Posterior vena cava (tissue), 2 donors: ENCODE data around the gene DTD2. TPM values are rescaled to one million over a fixed set of nuclear protein-coding genes. Genes with fewer than 3 reads are reported as not detected.
"Not testable (repeated sequence)": the region's sequence is repeated elsewhere in the genome, so short reads cannot be mapped to it uniquely, and the experiment has no call there.

ENCODE experiments used
- DNase-seq: peaks from one replicate; pipeline ENCODE4 v3.0.0-alpha.2; 2020; ENCODE audit warnings: low spot score
- intact Hi-C, 2 donors: fragments of 100-400 bp; cut with DNase I; formaldehyde crosslinking; loops; one replicate each; pipeline versions ENCODE4 v1.14.1 to v1.14.2; 2022 to 2023
- long read RNA-seq, 2 donors: library from polyadenylated mRNA; unstranded; transcript quantifications; one replicate each; pipeline ENCODE4 v2.0.0, GENCODE V29; 2020 to 2021
- total RNA-seq, 2 donors: library from RNA; stranded (reverse); fragmentation: NEBNext Ultra II Directional; extraction: Animal tissue kit (Norgen Biotek cat#: 25700); gene quantifications; one replicate each; pipeline ENCODE4 v1.2.1, GENCODE V29; 2021
- donor health status: DM: yes; HTN: yes; CAD: no.
- donor health status: DM: yes; HTN: yes; CAD: no.

Gene DTD2
- 10 to 100 TPM; 16.5 to 16.8 TPM for total RNA-seq
- long read RNA-seq, donor 1, partial matches to known transcripts: 0 of 2 reads
- long read RNA-seq, donor 1, other reads (novel, unspliced or antisense): 1 of 2 reads
- long read RNA-seq, donor 2, partial matches to known transcripts: 0 of 2 reads
- long read RNA-seq, donor 2, other reads (novel, unspliced or antisense): 1 of 2 reads

GRCh38 chr14:31456841-31457664, at the start of gene DTD2:
DTD2 (minus strand) TSS chr14:31457506; CDS start chr14:31457393, 113 bp downstream.
- intact Hi-C loops: no loop called here
- peak; percentile 98 for DNase-seq

- no peak for DNase-seq
- intact Hi-C loops: loop anchor here (5.0 to 10.0 kb wide), 2 partner anchors 747 to 749 kb away; no protein-coding TSS in a partner anchor
Measured at GRCh38 chr14:31505411-31505810, 48.1 kb upstream of the DTD2 start.

DNA sequence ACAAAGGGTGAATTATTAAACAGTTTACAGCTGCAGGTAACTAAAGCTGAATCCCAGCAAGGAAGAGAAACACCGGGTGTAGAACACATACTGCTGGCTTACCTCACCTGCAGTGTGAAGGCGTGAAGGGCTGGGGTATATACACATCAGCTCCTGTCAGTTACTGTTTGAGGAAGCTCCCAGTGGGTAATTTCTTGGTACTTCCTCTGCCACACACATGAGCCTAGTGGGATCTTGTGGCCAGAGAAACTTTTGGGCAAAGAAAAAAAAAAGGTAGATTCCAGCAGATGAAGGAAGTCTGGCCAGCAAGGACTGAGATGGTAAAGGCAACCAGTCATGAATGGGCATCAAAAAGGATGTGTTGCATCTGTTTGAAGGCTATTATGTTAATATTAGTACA, 44.6 kb upstream of the DTD2 start:
- intact Hi-C loops: loop anchor here in 1 of 2 donors (10.0 kb wide), 1 partner anchor 753 kb away; no protein-coding TSS in a partner anchor
- no peak for DNase-seq

DNA sequence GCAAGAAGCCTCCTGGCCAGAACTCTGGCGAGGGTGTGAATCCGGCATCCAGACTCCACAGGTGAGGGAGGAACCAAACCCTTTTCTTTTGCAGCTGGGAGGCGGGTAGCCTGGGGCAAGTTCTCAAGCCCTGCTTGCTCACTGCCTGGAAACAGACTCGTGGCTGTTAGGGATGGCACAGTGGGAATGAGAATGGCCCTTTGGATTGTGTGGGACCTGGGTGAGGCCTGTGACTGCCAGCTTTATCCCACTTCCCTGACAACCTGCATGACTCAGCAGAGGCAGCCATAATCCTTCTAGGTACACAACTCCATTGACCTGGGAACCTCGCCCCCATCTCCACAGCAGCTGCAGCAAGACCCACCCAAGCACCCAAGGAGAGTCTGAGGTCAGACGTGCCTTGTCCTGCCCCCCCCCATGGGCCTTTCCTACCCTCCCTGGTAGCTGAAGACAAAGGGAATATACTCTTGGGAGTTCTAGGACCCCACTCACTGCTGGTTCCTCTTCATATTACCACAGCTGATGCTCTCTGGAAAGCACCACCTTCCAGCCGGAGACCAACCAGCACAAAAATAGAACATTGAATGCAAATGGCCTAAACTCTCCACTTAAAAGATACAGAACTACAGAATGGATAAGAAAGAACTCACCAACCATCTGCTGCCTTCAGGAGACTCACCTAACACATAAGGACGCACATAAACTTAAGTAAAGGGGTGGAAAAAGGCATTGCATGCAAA, 35.6 kb upstream of the DTD2 start:
- intact Hi-C loops: no loop called here
- no peak for DNase-seq

DNA sequence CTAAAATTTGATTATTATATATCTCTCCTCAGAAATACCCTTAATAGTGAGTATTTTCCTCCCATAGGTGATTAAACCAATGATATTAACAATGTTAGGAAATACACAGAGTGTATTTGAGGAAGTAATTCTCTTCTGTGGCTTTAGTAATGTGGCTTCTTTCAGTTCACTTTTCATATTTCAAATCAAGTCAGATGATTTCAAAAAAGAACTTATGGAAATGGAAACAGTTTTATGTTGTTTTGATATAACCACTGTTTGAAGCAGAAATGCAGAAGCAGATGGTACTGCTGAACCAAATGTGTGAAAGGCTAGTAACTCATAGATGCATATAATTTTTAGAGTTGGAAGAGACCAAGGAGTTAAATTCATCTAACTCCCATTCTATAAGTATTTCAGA, 32.4 kb upstream of the DTD2 start:
- intact Hi-C loops: no loop called here
- DNase-seq: no peak

- intact Hi-C loops: no loop called here
- no peak for DNase-seq
Measured at GRCh38 chr14:31487886-31488285, 30.6 kb upstream of the DTD2 start, which contains the start of gene GPR33. GPR33 (minus strand) TSS chr14:31488039; CDS start chr14:31483965, 4,074 bp downstream.

GRCh38 chr14:31486764-31487163, 29.5 kb upstream of the DTD2 start:
- intact Hi-C loops: no loop called here
- no peak for DNase-seq

- DNase-seq: no peak
- intact Hi-C loops: no loop called here
Measured at GRCh38 chr14:31484754-31485153, 27.4 kb upstream of the DTD2 start.

GRCh38 chr14:31480156-31480555, 22.9 kb upstream of the DTD2 start:
- DNase-seq: no peak
- intact Hi-C loops: no loop called here

GRCh38 chr14:31479027-31479426, 21.7 kb upstream of the DTD2 start:
- intact Hi-C loops: no loop called here
- DNase-seq: no peak

GRCh38 chr14:31477248-31477647, 19.9 kb upstream of the DTD2 start:
- intact Hi-C loops: no loop called here
- DNase-seq: no peak

DNA sequence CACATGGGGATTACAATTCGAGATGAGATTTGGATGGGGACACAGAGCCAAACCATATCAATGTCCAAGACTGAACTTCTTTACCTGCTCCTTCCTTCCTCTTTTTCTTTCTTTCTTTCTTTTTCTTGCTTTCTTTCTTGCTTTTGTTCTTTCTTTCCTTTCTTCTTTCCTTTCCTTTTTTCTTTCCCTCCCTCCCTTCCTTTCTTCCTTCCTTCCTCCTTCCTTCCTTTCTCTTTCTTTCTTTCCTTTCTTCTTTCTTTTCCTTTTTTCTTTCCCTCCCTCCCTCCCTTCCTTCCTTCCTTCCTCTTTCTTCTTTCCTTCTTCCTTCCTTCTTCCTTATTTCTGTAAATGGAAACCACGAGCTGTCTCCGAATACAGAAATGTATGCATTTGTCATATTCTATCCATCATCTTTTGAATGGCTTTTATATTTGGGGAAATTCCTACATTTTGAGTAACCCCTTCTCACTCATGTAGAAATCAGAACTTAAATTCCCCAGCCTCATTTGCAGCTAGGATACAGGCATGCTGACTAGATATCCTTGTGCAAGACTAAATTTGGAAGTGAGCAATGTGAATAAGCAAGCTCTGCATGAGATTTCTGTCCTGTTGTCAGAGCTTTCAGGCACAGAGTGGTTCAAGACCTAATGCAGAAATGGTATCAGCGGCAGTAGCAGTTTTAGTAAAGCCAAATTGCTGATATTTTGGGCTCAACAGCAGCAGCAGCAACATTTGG, 19.0 kb upstream of the DTD2 start:
- no peak for DNase-seq
- intact Hi-C loops: no loop called here

GRCh38 chr14:31466554-31466953, 9.2 kb upstream of the DTD2 start:
- intact Hi-C loops: no loop called here
- DNase-seq: no peak

- intact Hi-C loops: no loop called here
- DNase-seq: no peak
Measured at GRCh38 chr14:31465111-31465510, 7.8 kb upstream of the DTD2 start.

- intact Hi-C loops, DNase-seq: not testable (repeated sequence)
Measured at GRCh38 chr14:31462450-31462849, 5.1 kb upstream of the DTD2 start.

GRCh38 chr14:31461545-31461944, 4.2 kb upstream of the DTD2 start:
- intact Hi-C loops: no loop called here
- DNase-seq: no peak

GRCh38 chr14:31457665-31458659, 656 bp upstream of the DTD2 start:
- no peak for DNase-seq
- intact Hi-C loops: no loop called here

GRCh38 chr14:31449971-31450610, 7.2 kb downstream of the DTD2 start:
- intact Hi-C loops: loop anchor here in 1 of 2 donors (10.0 kb wide), 1 partner anchor 65 kb away; no protein-coding TSS in a partner anchor
- DNase-seq: no peak
